Type B pancreatic cell (in vitro differentiated cells): ENCODE data around the gene PIP5K1A. TPM values are rescaled to one million over a fixed set of nuclear protein-coding genes. Genes with fewer than 3 reads are reported as not detected.

Source experiments
- DNase-seq: peaks from one replicate; pipeline ENCODE4 v3.0.0; 2021; ENCODE audit warnings: mixed read lengths; ENCODE audit not compliant: unreplicated experiment; ENCODE audit errors: extremely low spot score
- H3K27ac Mint-ChIP-seq: 2 replicates; pipeline ENCODE4 v1.8.0; 2021; ENCODE audit warnings: mild to moderate bottlenecking, mixed read lengths
- H3K27me3 Mint-ChIP-seq: 2 replicates; pipeline ENCODE4 v1.8.0; 2021; ENCODE audit warnings: mixed read lengths
- H3K36me3 Mint-ChIP-seq: 2 replicates; pipeline ENCODE4 v1.8.0; 2021; ENCODE audit warnings: mixed read lengths
- H3K4me1 Mint-ChIP-seq: one replicate; pipeline ENCODE4 v1.8.0; 2021; ENCODE audit warnings: mixed read lengths; ENCODE audit not compliant: unreplicated experiment
- H3K4me3 Mint-ChIP-seq: 2 replicates; pipeline ENCODE4 v1.8.0; 2021; ENCODE audit warnings: mild to moderate bottlenecking, mixed read lengths
- H3K9me3 Mint-ChIP-seq: 2 replicates; pipeline ENCODE4 v1.8.0; 2021; ENCODE audit warnings: mixed read lengths
- CTCF ChIP-seq: fragments of 200-600 bp; sonication (generic); conservative IDR thresholded peaks from 2 replicates; pipeline ENCODE4 v1.5.0; 2021; ENCODE audit warnings: antibody characterized with exemption, mild to moderate bottlenecking
- total RNA-seq: library from RNA; stranded (reverse); gene quantifications from 2 replicates; pipeline ENCODE4 v1.2.1, GENCODE V29; 2021; ENCODE audit warnings: low replicate concordance

The PIP5K1A gene
- total RNA-seq, 1 donor from 2014 or later = 77.3 TPM

DNA sequence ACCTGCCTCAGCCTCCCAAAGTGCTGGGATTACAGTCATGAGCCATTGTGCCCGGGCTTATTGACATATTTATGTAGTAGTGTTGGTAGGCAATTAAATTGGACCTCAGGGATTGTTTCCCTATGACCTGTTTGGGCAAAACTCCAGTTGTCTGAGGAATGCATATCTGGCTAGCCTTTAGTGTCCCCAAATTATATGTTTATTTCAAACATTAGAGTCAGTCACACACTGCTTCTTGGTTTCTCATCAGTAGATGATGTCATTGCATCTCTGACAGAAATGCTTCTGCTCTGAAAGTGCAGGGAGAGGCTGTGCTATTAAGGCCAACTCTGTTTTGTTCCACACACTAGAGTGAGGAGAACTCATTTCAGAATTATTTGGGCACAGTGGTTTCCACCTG, 12.5 kb downstream of the PIP5K1A start:
- Mint-ChIP-seq H3K4me1 (peaks cover 14% of the 10 kb centered on the region), H3K27me3 (no peaks in the 10 kb centered on the region), H3K9me3 (no peaks in the 10 kb centered on the region), H3K4me3 (no peak overlapping the region), H3K27ac (no peak overlapping the region), H3K36me3 (peaks cover 20% of the 10 kb centered on the region)
- no peak for DNase-seq
- no peak for TF ChIP-seq CTCF

- H3K27ac Mint-ChIP-seq = peak overlapping the region; percentile 66
- H3K4me1 Mint-ChIP-seq = peaks cover 18% of the 10 kb centered on the region
- DNase-seq = no peak
- no peak overlapping the region for H3K4me3 Mint-ChIP-seq
- H3K9me3 Mint-ChIP-seq = no peaks in the 10 kb centered on the region
- TF ChIP-seq CTCF = no peak
- H3K27me3 Mint-ChIP-seq = no peaks in the 10 kb centered on the region
- peaks cover 19% of the 10 kb centered on the region for H3K36me3 Mint-ChIP-seq
These were observed 13.8 kb downstream of the PIP5K1A start for GRCh38 chr1:151211972-151212705.

DNA sequence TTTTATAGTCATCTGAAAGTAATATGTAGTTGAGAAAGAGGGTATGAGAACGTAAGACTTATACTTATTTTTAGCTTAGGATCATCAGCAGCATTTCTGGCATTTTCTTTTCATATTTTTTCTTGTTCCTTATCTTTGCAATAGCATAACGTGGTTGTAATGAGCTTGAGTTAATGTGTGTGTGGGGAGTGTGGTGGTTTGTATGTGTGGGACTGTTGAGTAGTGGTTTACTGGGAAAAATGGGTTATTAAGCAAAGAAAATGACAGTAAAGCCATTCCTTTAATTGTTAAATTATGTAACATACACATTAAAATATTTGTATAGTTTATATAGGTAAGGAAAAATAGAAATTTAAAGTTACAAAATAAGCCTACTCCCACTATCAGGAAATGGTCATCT, 15.2 kb downstream of the PIP5K1A start:
- no peak for TF ChIP-seq CTCF
- no peak for DNase-seq
- no peak overlapping the region for H3K4me3 Mint-ChIP-seq
- peaks cover 19% of the 10 kb centered on the region for H3K36me3 Mint-ChIP-seq
- H3K4me1 Mint-ChIP-seq = peaks cover 18% of the 10 kb centered on the region
- no peaks in the 10 kb centered on the region for H3K9me3 Mint-ChIP-seq
- no peaks in the 10 kb centered on the region for H3K27me3 Mint-ChIP-seq
- H3K27ac Mint-ChIP-seq = peak overlapping the region; percentile 65

- no peaks in the 10 kb centered on the region for H3K27me3 Mint-ChIP-seq
- no peaks in the 10 kb centered on the region for H3K9me3 Mint-ChIP-seq
- H3K4me1 Mint-ChIP-seq = peaks cover under 1% of the 10 kb centered on the region
- no peak for DNase-seq
- H3K4me3 Mint-ChIP-seq = no peak overlapping the region
- TF ChIP-seq CTCF = no peak
- H3K36me3 Mint-ChIP-seq = peaks cover under 1% of the 10 kb centered on the region
- no peak overlapping the region for H3K27ac Mint-ChIP-seq
These were observed 23.3 kb downstream of the PIP5K1A start for GRCh38 chr1:151221616-151222015.

DNA sequence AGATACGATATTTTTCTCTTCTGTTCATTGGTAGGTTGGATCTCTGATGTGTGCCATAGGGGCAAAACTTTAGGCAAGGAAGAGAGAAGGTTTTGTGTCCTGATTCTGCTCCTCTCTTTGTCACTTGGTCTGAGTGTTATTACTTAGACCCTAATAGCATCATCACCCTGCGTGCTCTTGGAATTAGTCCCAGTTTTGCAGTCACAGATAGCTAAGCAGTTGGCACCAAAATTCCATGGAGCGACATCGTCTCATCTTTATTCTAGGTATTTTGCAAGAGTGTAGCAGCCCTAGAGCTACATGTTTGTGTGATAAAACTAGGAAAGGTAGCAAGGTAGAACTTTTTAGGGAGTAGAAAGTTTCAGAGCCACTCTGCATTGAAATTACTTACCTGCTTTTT, 23.8 kb downstream of the PIP5K1A start:
- no peaks in the 10 kb centered on the region for H3K9me3 Mint-ChIP-seq
- no peaks in the 10 kb centered on the region for H3K4me1 Mint-ChIP-seq
- no peak for DNase-seq
- H3K36me3 Mint-ChIP-seq = peaks cover 3% of the 10 kb centered on the region
- no peaks in the 10 kb centered on the region for H3K27me3 Mint-ChIP-seq
- TF ChIP-seq CTCF = no peak
- no peak overlapping the region for H3K4me3 Mint-ChIP-seq
- no peak overlapping the region for H3K27ac Mint-ChIP-seq
